Lower lobe of right lung (tissue), 2 donors: ENCODE results near the gene UVSSA. TPM values are rescaled to one million over a fixed set of nuclear protein-coding genes. Genes with fewer than 3 reads are reported as not detected.

Experiments
- ATAC-seq, 2 donors: fragments of 200-7000 bp; cut with Tn5 transposase; one replicate each; pipeline ENCODE4 v1.9.1; 2020 to 2022; ENCODE audit warnings: mild to moderate bottlenecking in 2 of 2, moderate library complexity in 2 of 2
- DNase-seq: peaks from one replicate; pipeline ENCODE4 v3.0.0-alpha.2; 2020
- H3K27ac ChIP-seq: fragments of 200-600 bp; one replicate; pipeline ENCODE4 v1.8.0; 2022
- H3K27me3 ChIP-seq: fragments of 200-600 bp; one replicate; pipeline ENCODE4 v1.8.0; 2022; ENCODE audit warnings: low read depth
- H3K36me3 ChIP-seq: fragments of 200-600 bp; one replicate; pipeline ENCODE4 v1.8.0; 2022; ENCODE audit warnings: mild to moderate bottlenecking
- H3K4me1 ChIP-seq: fragments of 200-600 bp; one replicate; pipeline ENCODE4 v1.8.0; 2022
- H3K4me3 ChIP-seq: fragments of 200-600 bp; one replicate; pipeline ENCODE4 v1.8.0; 2022; ENCODE audit warnings: mild to moderate bottlenecking
- H3K9me3 ChIP-seq: fragments of 200-600 bp; one replicate; pipeline ENCODE4 v1.8.0; 2022
- CTCF ChIP-seq: fragments of 200-600 bp; IDR thresholded peaks from one replicate; pipeline ENCODE4 v1.8.0; 2022; ENCODE audit warnings: antibody characterized with exemption, mild to moderate bottlenecking
- intact Hi-C: fragments of 100-400 bp; cut with DNase I; formaldehyde crosslinking; loops from one replicate; pipeline ENCODE4 v1.11.0; 2022
- total RNA-seq: library from RNA; stranded (reverse); fragmentation: NEBNext Ultra II Directional; extraction: Animal tissue kit (Norgen Biotek cat#: 25700); gene quantifications from one replicate; pipeline ENCODE4 v1.2.1, GENCODE V29; 2021
- donor health status: DM: no; HTN: yes; CAD: no; lungs with severe emphysema.

The UVSSA gene
- total RNA-seq, 1 donor from 2014 or later: 27.9 TPM

- Histone ChIP-seq H3K27me3 (no peaks in the 10 kb centered on the region), H3K27ac (no peak overlapping the region), H3K36me3 (peaks cover 65% of the 10 kb centered on the region), H3K9me3 (no peaks in the 10 kb centered on the region), H3K4me1 (no peaks in the 10 kb centered on the region), H3K4me3 (no peak overlapping the region)
- TF ChIP-seq CTCF: no peak
- DNase-seq (peak; percentile 28), ATAC-seq (no peak)
- intact Hi-C loops: no loop called here
Measured at GRCh38 chr4:1373892-1374705, 27.1 kb downstream of the UVSSA start.

- H3K27me3 ChIP-seq: no peaks in the 10 kb centered on the region
- DNase-seq (peak; percentile 32), ATAC-seq (no peak)
- H3K27ac ChIP-seq: no peak overlapping the region
- H3K9me3 ChIP-seq: no peaks in the 10 kb centered on the region
- no peaks in the 10 kb centered on the region for H3K4me1 ChIP-seq
- peaks cover 65% of the 10 kb centered on the region for H3K36me3 ChIP-seq
- no peak overlapping the region for H3K4me3 ChIP-seq
- intact Hi-C loops: no loop called here
- TF ChIP-seq CTCF: no peak
Measured at GRCh38 chr4:1374706-1375045, 27.7 kb downstream of the UVSSA start.

- no peak for TF ChIP-seq CTCF
- ATAC-seq (no peak), DNase-seq (peak; percentile 33)
- no peaks in the 10 kb centered on the region for H3K4me1 ChIP-seq
- peaks cover 65% of the 10 kb centered on the region for H3K36me3 ChIP-seq
- intact Hi-C loops: no loop called here
- H3K4me3 ChIP-seq: no peak overlapping the region
- H3K27me3 ChIP-seq: no peaks in the 10 kb centered on the region
- H3K9me3 ChIP-seq: no peaks in the 10 kb centered on the region
- H3K27ac ChIP-seq: no peak overlapping the region
Measured at GRCh38 chr4:1375051-1375721, 28.2 kb downstream of the UVSSA start.

- intact Hi-C loops: no loop called here
- no peak overlapping the region for H3K27ac ChIP-seq
- H3K36me3 ChIP-seq: peaks cover 62% of the 10 kb centered on the region
- ATAC-seq: no peak
- no peaks in the 10 kb centered on the region for H3K4me1 ChIP-seq
- H3K27me3 ChIP-seq: no peaks in the 10 kb centered on the region
- DNase-seq: peak; percentile 28
- no peak overlapping the region for H3K4me3 ChIP-seq
- no peak for TF ChIP-seq CTCF
- H3K9me3 ChIP-seq: no peaks in the 10 kb centered on the region
Measured at GRCh38 chr4:1375761-1376322, 28.8 kb downstream of the UVSSA start.

GRCh38 chr4:1376391-1376840, 29.4 kb downstream of the UVSSA start:
- Histone ChIP-seq H3K4me1 (no peaks in the 10 kb centered on the region), H3K27ac (no peak overlapping the region), H3K9me3 (no peaks in the 10 kb centered on the region), H3K4me3 (no peak overlapping the region), H3K27me3 (no peaks in the 10 kb centered on the region), H3K36me3 (peaks cover 66% of the 10 kb centered on the region)
- no peak for TF ChIP-seq CTCF
- DNase-seq: peak; percentile 32
- intact Hi-C loops: no loop called here
- no peak for ATAC-seq
